ENCODE measurements around the gene UCHL3. TPM values are rescaled to one million over a fixed set of nuclear protein-coding genes. Genes with fewer than 3 reads are reported as not detected.

The UCHL3 gene
- total and polyA plus RNA-seq, 2 experiments from 2014 or later: 64.6 to 143 TPM

DNA sequence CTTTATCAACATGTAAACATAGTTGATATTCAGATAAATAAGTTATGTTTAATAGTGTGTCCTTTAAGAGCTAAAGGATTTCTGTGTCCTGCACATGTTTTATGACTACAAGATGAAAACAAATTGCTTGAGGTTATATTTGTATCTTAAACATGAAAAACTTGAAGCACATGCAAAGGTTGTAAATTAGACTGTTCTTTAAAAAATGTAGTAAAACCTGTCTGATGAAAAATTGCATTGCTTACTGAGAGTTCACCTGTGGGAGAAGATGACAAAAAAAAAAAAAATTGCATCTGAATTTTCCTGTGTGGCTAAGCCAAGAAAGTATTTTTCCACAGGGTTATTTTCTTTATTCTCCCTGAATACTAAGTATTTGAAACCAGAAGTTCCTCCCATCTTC is 60.9 kb downstream of the UCHL3 start (continued):
- no peak for TF ChIP-seq ZNF462 (CRISPR knock-in tag; IDR thresholded peaks at IDR 0.05)
- no peak for TF ChIP-seq ZNF114 (CRISPR knock-in tag; IDR thresholded peaks at IDR 0.05)
- TF ChIP-seq JUNB (IDR thresholded peaks at IDR 0.05; ENCODE audit: unreplicated experiment): no peak
- TF ChIP-seq CTCF (conservative IDR thresholded peaks at IDR 0.05; ENCODE audit: low read depth in 2 of 2): no peak
- no peak for TF ChIP-seq POLR2AphosphoS5 (IDR thresholded peaks at IDR 0.05; ENCODE audit: low read depth)

DNA sequence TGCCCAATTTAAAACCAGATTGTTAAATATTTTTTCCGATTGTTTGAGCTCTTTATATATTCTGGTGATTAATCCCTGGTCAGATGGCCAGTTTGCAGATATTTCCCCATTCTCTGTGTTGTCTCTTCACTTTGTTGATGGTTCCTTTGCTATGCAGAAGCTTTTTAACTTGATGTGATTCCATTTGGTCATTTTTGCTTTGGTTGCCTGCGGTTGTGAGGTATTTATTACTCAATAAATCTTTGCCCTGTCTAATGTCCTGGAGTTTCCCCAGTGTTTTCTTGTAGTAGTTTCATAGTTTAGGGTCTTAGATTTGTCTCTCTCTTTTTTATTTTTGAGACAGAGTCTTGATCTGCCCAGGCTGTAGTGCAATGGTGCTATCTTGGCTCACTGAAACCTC is 62.8 kb downstream of the UCHL3 start:
- no peak for TF ChIP-seq EZH2 (IDR thresholded peaks at IDR 0.05; ENCODE audit: low read depth, unreplicated experiment)
- no peak for TF ChIP-seq EZH2phosphoT487 (IDR thresholded peaks at IDR 0.05; ENCODE audit: unreplicated experiment)
- TF ChIP-seq, protein P1, sequence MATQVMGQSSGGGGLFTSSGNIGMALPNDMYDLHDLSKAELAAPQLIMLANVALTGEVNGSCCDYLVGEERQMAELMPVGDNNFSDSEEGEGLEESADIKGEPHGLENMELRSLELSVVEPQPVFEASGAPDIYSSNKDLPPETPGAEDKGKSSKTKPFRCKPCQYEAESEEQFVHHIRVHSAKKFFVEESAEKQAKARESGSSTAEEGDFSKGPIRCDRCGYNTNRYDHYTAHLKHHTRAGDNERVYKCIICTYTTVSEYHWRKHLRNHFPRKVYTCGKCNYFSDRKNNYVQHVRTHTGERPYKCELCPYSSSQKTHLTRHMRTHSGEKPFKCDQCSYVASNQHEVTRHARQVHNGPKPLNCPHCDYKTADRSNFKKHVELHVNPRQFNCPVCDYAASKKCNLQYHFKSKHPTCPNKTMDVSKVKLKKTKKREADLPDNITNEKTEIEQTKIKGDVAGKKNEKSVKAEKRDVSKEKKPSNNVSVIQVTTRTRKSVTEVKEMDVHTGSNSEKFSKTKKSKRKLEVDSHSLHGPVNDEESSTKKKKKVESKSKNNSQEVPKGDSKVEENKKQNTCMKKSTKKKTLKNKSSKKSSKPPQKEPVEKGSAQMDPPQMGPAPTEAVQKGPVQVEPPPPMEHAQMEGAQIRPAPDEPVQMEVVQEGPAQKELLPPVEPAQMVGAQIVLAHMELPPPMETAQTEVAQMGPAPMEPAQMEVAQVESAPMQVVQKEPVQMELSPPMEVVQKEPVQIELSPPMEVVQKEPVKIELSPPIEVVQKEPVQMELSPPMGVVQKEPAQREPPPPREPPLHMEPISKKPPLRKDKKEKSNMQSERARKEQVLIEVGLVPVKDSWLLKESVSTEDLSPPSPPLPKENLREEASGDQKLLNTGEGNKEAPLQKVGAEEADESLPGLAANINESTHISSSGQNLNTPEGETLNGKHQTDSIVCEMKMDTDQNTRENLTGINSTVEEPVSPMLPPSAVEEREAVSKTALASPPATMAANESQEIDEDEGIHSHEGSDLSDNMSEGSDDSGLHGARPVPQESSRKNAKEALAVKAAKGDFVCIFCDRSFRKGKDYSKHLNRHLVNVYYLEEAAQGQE (IDR thresholded peaks at IDR 0.05; ENCODE audit: unreplicated experiment): no peak
- TF ChIP-seq JUNB (IDR thresholded peaks at IDR 0.05; ENCODE audit: unreplicated experiment): no peak
- TF ChIP-seq CTCF (conservative IDR thresholded peaks at IDR 0.05; ENCODE audit: low read depth in 2 of 2): no peak
- TF ChIP-seq ZNF331 (CRISPR knock-in tag; IDR thresholded peaks at IDR 0.05; ENCODE audit: low read depth): no peak
- no peak for TF ChIP-seq CREB1 (CRISPR knock-in tag; IDR thresholded peaks at IDR 0.05; ENCODE audit: low read depth)
- Histone ChIP-seq H3K36me3 (ENCODE audit: insufficient read depth) (no peaks in the 10 kb centered on the region), H3K9me2 (ENCODE audit: insufficient read depth) (no peaks in the 10 kb centered on the region), H3K27me3 (ENCODE audit: insufficient read depth) (no peaks in the 10 kb centered on the region), H3K4me1 (ENCODE audit: insufficient read depth) (peaks cover 4% of the 10 kb centered on the region), H4K20me1 (replicated peaks; ENCODE audit: insufficient read depth) (no peaks in the 10 kb centered on the region), H3K79me2 (replicated peaks; ENCODE audit: insufficient read depth) (no peaks in the 10 kb centered on the region), H3K4me2 (no peak overlapping the region), H3F3A (replicated peaks; ENCODE audit: low read depth) (no peaks in the 10 kb centered on the region), H3K4me3 (no peak overlapping the region), H2AFZ (no peak overlapping the region), H3K27ac (ENCODE audit: low read depth) (no peak overlapping the region)
- ATAC-seq (no peak), DNase-seq (ENCODE audit: low spot score) (no peak)
- Mint-ChIP-seq H3K4me1 (peaks cover 3% of the 10 kb centered on the region; the same call in 2 of the 3 replicates), H3K27ac (no peak overlapping the region), H3K9me3 (no peaks in the 10 kb centered on the region), H3K27me3 (ENCODE audit: insufficient read depth, low read depth, poor library complexity) (no peaks in the 10 kb centered on the region), H3K36me3 (ENCODE audit: low read depth) (no peaks in the 10 kb centered on the region), H3K4me3 (no peak overlapping the region)

Data from GM23338 (cell line).